Gastrocnemius medialis (tissue), 4 donors: ENCODE data around the gene LSAMP. TPM values are rescaled to one million over a fixed set of nuclear protein-coding genes. Genes with fewer than 3 reads are reported as not detected.

ENCODE experiments used
- ATAC-seq, 2 donors: fragments of 150-250 bp; one replicate each; pipeline ENCODE4 v1.9.1; 2016
- DNase-seq, 2 donors: peaks; one replicate each; pipeline ENCODE4 v3.0.0-alpha.2; 2019
- H3K27ac ChIP-seq, 4 donors: fragments of 200-600 bp; sonication (generic); 1 replicate in 1 of 4; 2 replicates in 3 of 4; pipeline ENCODE4 v1.5.1; 2016 to 2018; ENCODE audit warnings: mild to moderate bottlenecking in 2 of 4, moderate library complexity in 1 of 4
- H3K27me3 ChIP-seq, 3 donors: fragments of 200-600 bp; sonication (generic) in 2 of 3; 1 replicate in 1 of 3; 2 replicates in 2 of 3; pipeline versions ENCODE4 v1.5.1 to v1.6.0; 2016 to 2019; ENCODE audit warnings: mild to moderate bottlenecking in 1 of 3, moderate library complexity in 1 of 3
- H3K36me3 ChIP-seq, 2 donors: fragments of 200-600 bp; sonication (generic) in 1 of 2; one replicate each; pipeline ENCODE4 v1.5.1; 2017 to 2018
- H3K4me1 ChIP-seq, 2 donors: fragments of 200-600 bp; sonication (generic) in 1 of 2; one replicate each; pipeline ENCODE4 v1.5.1; 2016 to 2017; ENCODE audit warnings: mild to moderate bottlenecking in 2 of 2
- H3K4me3 ChIP-seq, 4 donors: fragments of 200-600 bp; sonication (generic) in 3 of 4; 1 replicate in 1 of 4; 2 replicates in 3 of 4; pipeline ENCODE4 v1.5.1; 2016 to 2019; ENCODE audit warnings: mild to moderate bottlenecking in 2 of 4
- H3K9me3 ChIP-seq, 3 donors: fragments of 200-600 bp; sonication (generic) in 2 of 3; 1 replicate in 1 of 3; 2 replicates in 2 of 3; pipeline ENCODE4 v1.5.1; 2016 to 2019
- CTCF ChIP-seq, 5 experiments: fragments of 450-650 bp in 3 of 5; fragments of 200-600 bp in 2 of 5; sonication (generic) in 2 of 5; IDR thresholded peaks in 4 of 5; conservative IDR thresholded peaks in 1 of 5; 1 replicate in 4 of 5; 2 replicates in 1 of 5; pipeline ENCODE4 v1.5.1; 2016 to 2019; ENCODE audit warnings: antibody characterized with exemption in 5 of 5, mild to moderate bottlenecking in 3 of 5, moderate library complexity in 3 of 5
- POLR2A ChIP-seq, 2 donors: fragments of 450-650 bp; IDR thresholded peaks; one replicate each; pipeline ENCODE4 v1.6.1; 2017; ENCODE audit warnings: antibody characterized with exemption in 2 of 2, mild to moderate bottlenecking in 2 of 2, moderate library complexity in 2 of 2
- in situ Hi-C, 4 donors: fragments of 200-750 bp; cut with MboI; loops; one replicate each; pipeline versions ENCODE4 v1.15.0 to v1.8.0; 2017; ENCODE audit warnings: low sequenced_read_pairs in 4 of 4
- intact Hi-C: fragments of 100-400 bp; cut with DNase I; formaldehyde crosslinking; loops from one replicate; pipeline ENCODE4 v1.15.1; 2023; ENCODE audit warnings: low total_unique reads
- total RNA-seq, 4 donors: library from RNA; depleted of rRNA; stranded (reverse); fragments of >200 nt; gene quantifications; one replicate each; pipeline versions ENCODE4 v1.1.0 to v1.2.3, GENCODE V29; 2016

The LSAMP gene
- total RNA-seq, 4 donors from 2014 or later: 0.07 to 0.10 TPM; not detected in 2

GRCh38 chr3:116002235-116002634 lies 443.1 kb downstream of the LSAMP start:
- no peak overlapping the region for H3K4me3 ChIP-seq
- intact Hi-C loops: no loop called here
- DNase-seq (no peak), ATAC-seq (no peak)
- no peaks in the 10 kb centered on the region for H3K27me3 ChIP-seq
- no peaks in the 10 kb centered on the region for H3K36me3 ChIP-seq
- no peak for TF ChIP-seq CTCF (IDR thresholded peaks at IDR 0.05 in 4 of 5, conservative IDR thresholded peaks at IDR 0.05 in 1 of 5)
- TF ChIP-seq POLR2A (IDR thresholded peaks at IDR 0.05): no peak
- no peaks in the 10 kb centered on the region for H3K4me1 ChIP-seq
- in situ Hi-C loops: no loop called here
- no peak overlapping the region for H3K27ac ChIP-seq
- H3K9me3 ChIP-seq: no peaks in the 10 kb centered on the region

- Histone ChIP-seq H3K9me3 (no peaks in the 10 kb centered on the region), H3K27me3 (no peaks in the 10 kb centered on the region), H3K36me3 (no peaks in the 10 kb centered on the region), H3K4me1 (no peaks in the 10 kb centered on the region), H3K27ac (no peak overlapping the region), H3K4me3 (no peak overlapping the region)
- ATAC-seq (no peak), DNase-seq (no peak)
- intact Hi-C loops: no loop called here
- in situ Hi-C loops: no loop called here
- TF ChIP-seq POLR2A (IDR thresholded peaks at IDR 0.05) (no peak), CTCF (IDR thresholded peaks at IDR 0.05 in 4 of 5, conservative IDR thresholded peaks at IDR 0.05 in 1 of 5) (no peak)
Observed at GRCh38 chr3:116001151-116001621, 444.1 kb downstream of the LSAMP start.

- ATAC-seq: no peak
- Histone ChIP-seq H3K27ac (no peak overlapping the region), H3K9me3 (no peaks in the 10 kb centered on the region), H3K36me3 (no peaks in the 10 kb centered on the region), H3K4me1 (no peaks in the 10 kb centered on the region), H3K27me3 (no peaks in the 10 kb centered on the region), H3K4me3 (no peak overlapping the region)
- no peak for TF ChIP-seq POLR2A (IDR thresholded peaks at IDR 0.05)
- TF ChIP-seq CTCF (IDR thresholded peaks at IDR 0.05 in 4 of 5, conservative IDR thresholded peaks at IDR 0.05 in 1 of 5): no peak
- intact Hi-C loops (no loop called here), in situ Hi-C loops (no loop called here)
- DNase-seq: no peak
Observed at GRCh38 chr3:116000311-116000710, 445.0 kb downstream of the LSAMP start.

GRCh38 chr3:115999613-116000012 lies 445.7 kb downstream of the LSAMP start:
- no peak overlapping the region for H3K27ac ChIP-seq
- H3K36me3 ChIP-seq: no peaks in the 10 kb centered on the region
- no peak for ATAC-seq
- H3K4me3 ChIP-seq: no peak overlapping the region
- no peaks in the 10 kb centered on the region for H3K9me3 ChIP-seq
- intact Hi-C loops: no loop called here
- no peak for TF ChIP-seq CTCF (IDR thresholded peaks at IDR 0.05 in 4 of 5, conservative IDR thresholded peaks at IDR 0.05 in 1 of 5)
- no peak for TF ChIP-seq POLR2A (IDR thresholded peaks at IDR 0.05)
- in situ Hi-C loops: no loop called here
- no peak for DNase-seq
- no peaks in the 10 kb centered on the region for H3K27me3 ChIP-seq
- no peaks in the 10 kb centered on the region for H3K4me1 ChIP-seq

- no peak for TF ChIP-seq POLR2A (IDR thresholded peaks at IDR 0.05)
- TF ChIP-seq CTCF (IDR thresholded peaks at IDR 0.05 in 4 of 5, conservative IDR thresholded peaks at IDR 0.05 in 1 of 5): no peak
- no peak overlapping the region for H3K27ac ChIP-seq
- H3K4me3 ChIP-seq: no peak overlapping the region
- no peaks in the 10 kb centered on the region for H3K27me3 ChIP-seq
- in situ Hi-C loops: no loop called here
- no peaks in the 10 kb centered on the region for H3K9me3 ChIP-seq
- ATAC-seq: no peak
- intact Hi-C loops: no loop called here
- DNase-seq: no peak
- no peaks in the 10 kb centered on the region for H3K36me3 ChIP-seq
- no peaks in the 10 kb centered on the region for H3K4me1 ChIP-seq
Observed at GRCh38 chr3:115999001-115999585, 446.2 kb downstream of the LSAMP start.
